Mammary epithelial cell (primary cell): Measurements from ENCODE around the gene STC2.

Experiments used
- CTCF ChIP-seq, 2 donors: IDR thresholded peaks in 1 of 2; conservative IDR thresholded peaks in 1 of 2; 2 replicates each; pipeline ENCODE4 v1.5.1; 2011 to 2012; ENCODE audit warnings: inconsistent platforms in 2 of 2, low read length in 2 of 2, mild to moderate bottlenecking in 2 of 2, control low read depth in 1 of 2, low read depth in 1 of 2; ENCODE audit not compliant: insufficient read depth in 1 of 2; ENCODE audit errors: extremely low read depth in 1 of 2
- EZH2 ChIP-seq: IDR thresholded peaks from 2 replicates; pipeline ENCODE4 v1.6.1; 2012; ENCODE audit warnings: low read length, inconsistent platforms, borderline replicate concordance

GRCh38 chr5:173355561-173355960 is 27.3 kb upstream of the STC2 start:
- TF ChIP-seq CTCF (conservative IDR thresholded peaks at IDR 0.05 in 1 of 2, IDR thresholded peaks at IDR 0.05 in 1 of 2; ENCODE audit: extremely low read depth in 1 of 2, insufficient read depth in 1 of 2, low read depth in 1 of 2, low read length in 2 of 2): no peak
- no peak for TF ChIP-seq EZH2
